Measurements from ENCODE around the gene ARHGAP28.

DNA sequence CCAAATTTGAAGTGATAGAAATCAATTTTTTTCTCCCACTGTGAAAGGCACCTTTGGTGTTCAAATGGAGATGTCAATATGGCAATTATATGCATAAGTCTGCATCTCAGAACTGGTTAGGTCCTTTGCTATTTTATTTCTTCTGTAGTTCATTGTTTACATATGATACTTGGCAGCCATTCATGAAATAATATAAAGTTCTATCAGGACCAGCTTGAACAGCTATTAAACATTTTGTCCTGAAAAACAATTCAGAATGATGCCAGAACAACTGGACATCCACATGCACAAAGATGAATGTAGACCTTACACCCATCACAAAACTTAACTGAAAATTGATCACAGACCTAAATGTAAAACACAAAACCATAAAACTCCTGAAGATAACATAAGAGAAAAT, 41.8 kb upstream of the ARHGAP28 start:
- TF ChIP-seq RAD21 (IDR thresholded peaks at IDR 0.05; ENCODE audit: insufficient read depth, low read depth, low read length) (no peak), NR2C2 (IDR thresholded peaks at IDR 0.05; ENCODE audit: borderline replicate concordance, control insufficient read depth, insufficient read length, low read depth) (no peak), SRF (IDR thresholded peaks at IDR 0.05; ENCODE audit: low read depth in 2 of 2, low read length in 2 of 2) (no peak), GABPA (IDR thresholded peaks at IDR 0.05; ENCODE audit: low read depth) (no peak), HDAC6 (IDR thresholded peaks at IDR 0.05; ENCODE audit: unreplicated experiment) (no peak), RUNX3 (IDR thresholded peaks at IDR 0.05; ENCODE audit: low read length) (no peak), POLR2AphosphoS5 (IDR thresholded peaks at IDR 0.05; ENCODE audit: low read length) (no peak), POLR2A (IDR thresholded peaks at IDR 0.05; ENCODE audit: low read depth, low read length) (no peak), ETV6 (conservative IDR thresholded peaks at IDR 0.05 in 1 of 2, IDR thresholded peaks at IDR 0.05 in 1 of 2; ENCODE audit: borderline replicate concordance in 1 of 2, low read depth in 1 of 2) (no peak), SREBF2 (IDR thresholded peaks at IDR 0.05; ENCODE audit: low read length) (no peak), SUZ12 (IDR thresholded peaks at IDR 0.05; ENCODE audit: unreplicated experiment) (no peak)
- TF ChIP-seq, protein P1, sequence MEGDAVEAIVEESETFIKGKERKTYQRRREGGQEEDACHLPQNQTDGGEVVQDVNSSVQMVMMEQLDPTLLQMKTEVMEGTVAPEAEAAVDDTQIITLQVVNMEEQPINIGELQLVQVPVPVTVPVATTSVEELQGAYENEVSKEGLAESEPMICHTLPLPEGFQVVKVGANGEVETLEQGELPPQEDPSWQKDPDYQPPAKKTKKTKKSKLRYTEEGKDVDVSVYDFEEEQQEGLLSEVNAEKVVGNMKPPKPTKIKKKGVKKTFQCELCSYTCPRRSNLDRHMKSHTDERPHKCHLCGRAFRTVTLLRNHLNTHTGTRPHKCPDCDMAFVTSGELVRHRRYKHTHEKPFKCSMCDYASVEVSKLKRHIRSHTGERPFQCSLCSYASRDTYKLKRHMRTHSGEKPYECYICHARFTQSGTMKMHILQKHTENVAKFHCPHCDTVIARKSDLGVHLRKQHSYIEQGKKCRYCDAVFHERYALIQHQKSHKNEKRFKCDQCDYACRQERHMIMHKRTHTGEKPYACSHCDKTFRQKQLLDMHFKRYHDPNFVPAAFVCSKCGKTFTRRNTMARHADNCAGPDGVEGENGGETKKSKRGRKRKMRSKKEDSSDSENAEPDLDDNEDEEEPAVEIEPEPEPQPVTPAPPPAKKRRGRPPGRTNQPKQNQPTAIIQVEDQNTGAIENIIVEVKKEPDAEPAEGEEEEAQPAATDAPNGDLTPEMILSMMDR (IDR thresholded peaks at IDR 0.05 in 2 of 3, conservative IDR thresholded peaks at IDR 0.05 in 1 of 3; ENCODE audit: control insufficient read depth in 2 of 3, extremely low read depth in 1 of 3, insufficient read depth in 1 of 3, low read depth in 3 of 3, low read length in 3 of 3) = no peak
- TF ChIP-seq, protein P2, sequence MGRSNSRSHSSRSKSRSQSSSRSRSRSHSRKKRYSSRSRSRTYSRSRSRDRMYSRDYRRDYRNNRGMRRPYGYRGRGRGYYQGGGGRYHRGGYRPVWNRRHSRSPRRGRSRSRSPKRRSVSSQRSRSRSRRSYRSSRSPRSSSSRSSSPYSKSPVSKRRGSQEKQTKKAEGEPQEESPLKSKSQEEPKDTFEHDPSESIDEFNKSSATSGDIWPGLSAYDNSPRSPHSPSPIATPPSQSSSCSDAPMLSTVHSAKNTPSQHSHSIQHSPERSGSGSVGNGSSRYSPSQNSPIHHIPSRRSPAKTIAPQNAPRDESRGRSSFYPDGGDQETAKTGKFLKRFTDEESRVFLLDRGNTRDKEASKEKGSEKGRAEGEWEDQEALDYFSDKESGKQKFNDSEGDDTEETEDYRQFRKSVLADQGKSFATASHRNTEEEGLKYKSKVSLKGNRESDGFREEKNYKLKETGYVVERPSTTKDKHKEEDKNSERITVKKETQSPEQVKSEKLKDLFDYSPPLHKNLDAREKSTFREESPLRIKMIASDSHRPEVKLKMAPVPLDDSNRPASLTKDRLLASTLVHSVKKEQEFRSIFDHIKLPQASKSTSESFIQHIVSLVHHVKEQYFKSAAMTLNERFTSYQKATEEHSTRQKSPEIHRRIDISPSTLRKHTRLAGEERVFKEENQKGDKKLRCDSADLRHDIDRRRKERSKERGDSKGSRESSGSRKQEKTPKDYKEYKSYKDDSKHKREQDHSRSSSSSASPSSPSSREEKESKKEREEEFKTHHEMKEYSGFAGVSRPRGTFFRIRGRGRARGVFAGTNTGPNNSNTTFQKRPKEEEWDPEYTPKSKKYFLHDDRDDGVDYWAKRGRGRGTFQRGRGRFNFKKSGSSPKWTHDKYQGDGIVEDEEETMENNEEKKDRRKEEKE (IDR thresholded peaks at IDR 0.05) = no peak
- TF ChIP-seq, protein P3, sequence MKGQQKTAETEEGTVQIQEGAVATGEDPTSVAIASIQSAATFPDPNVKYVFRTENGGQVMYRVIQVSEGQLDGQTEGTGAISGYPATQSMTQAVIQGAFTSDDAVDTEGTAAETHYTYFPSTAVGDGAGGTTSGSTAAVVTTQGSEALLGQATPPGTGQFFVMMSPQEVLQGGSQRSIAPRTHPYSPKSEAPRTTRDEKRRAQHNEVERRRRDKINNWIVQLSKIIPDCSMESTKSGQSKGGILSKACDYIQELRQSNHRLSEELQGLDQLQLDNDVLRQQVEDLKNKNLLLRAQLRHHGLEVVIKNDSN (IDR thresholded peaks at IDR 0.05; ENCODE audit: borderline replicate concordance, extremely low read length, insufficient read depth, low read depth, low read length) = no peak
